Cardiac septum (tissue), 1 donor: ENCODE data around the gene GAL3ST2. TPM values are rescaled to one million over a fixed set of nuclear protein-coding genes. Genes with fewer than 3 reads are reported as not detected.

Source experiments
- DNase-seq: peaks from one replicate; pipeline ENCODE4 v3.0.0-alpha.2; 2020; ENCODE audit warnings: low spot score
- intact Hi-C: fragments of 100-400 bp; cut with DNase I; formaldehyde crosslinking; loops from one replicate; pipeline ENCODE4 v1.14.0; 2022
- total RNA-seq: library from RNA; stranded (reverse); fragmentation: NEBNext Ultra II Directional; extraction: Animal tissue kit (Norgen Biotek cat#: 25700); gene quantifications from one replicate; pipeline ENCODE4 v1.2.1, GENCODE V29; 2021
- donor health status: DM: no; HTN: no; CAD: no.

GAL3ST2 gene
- total RNA-seq, 1 donor from 2014 or later: not detected

DNA sequence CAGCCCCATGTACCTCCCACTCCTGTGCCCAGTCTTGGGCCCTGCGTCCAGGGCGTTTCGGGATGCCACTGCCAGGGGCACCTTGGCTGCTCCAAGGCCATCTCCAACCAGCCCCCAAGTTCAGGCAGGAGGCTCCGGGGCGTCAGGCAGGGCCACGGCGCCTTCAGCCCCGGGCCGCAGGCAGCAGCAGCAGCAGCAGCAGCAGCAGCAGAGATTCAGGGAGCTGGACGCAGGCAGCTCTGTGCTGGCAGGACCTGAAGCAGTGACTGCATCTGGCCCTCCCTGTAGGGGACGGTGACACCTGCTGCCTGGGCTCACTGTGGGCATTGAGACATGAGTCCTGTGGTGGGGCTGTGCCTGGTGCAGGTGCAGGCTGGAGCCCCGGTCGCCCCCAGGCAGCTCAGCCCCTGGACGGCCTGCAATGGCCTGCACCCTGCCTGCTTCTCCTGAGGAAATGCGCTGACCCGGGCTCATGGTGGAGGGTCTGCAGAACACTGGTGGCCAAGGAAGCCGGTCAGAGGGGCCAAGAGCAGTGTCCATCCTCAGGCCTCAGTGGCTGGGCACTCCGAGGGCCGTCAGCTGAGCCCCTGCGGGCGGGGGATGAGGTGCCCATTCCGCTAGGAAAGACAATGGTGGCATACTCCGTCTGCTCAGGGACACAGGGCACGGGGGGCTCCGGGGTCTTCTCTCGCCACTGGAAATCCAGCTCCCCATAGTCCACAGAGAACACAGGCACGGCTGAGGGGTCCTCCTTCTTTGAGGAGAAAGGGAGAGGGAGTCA lies 74.1 kb downstream of the GAL3ST2 start:
- DNase-seq: peak; percentile 73
- intact Hi-C loops: no loop called here

DNA sequence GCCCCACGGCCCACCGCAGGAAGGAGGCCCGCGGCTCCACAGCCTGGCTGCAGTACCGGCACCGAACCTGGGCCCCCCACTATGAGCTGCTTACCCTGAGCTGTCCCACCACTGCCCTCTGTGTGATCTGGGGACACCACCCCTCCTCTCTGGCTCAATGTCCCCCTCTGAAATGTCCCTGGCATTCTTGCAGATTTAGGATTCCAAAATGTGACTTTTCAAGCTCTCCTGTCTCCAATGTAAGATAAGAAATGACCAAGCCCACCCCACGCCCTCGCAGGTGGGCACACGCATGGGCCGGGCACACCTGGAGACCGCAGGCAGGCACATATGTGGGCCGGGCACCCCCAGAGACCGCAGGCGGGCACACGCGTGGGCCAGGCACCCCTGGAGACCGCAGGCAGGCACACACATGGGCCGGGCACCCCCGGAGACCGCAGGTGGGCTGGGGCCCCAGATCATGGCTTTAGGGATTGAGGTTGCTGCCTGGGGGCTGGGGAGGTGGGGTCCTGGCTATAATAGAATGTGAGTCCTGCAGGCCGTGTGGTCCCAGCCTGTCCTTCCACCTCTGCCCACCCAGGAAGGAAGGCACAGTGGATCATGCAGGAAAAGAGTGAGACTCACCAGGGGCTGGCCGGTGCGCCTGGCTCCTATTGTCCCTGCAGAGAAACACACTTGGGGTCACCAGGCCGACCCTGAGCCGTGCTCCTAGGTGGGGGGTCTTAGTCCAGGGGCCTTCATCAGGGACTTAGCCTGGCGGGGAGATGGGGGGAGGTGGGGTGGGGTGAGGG lies 74.9 kb downstream of the GAL3ST2 start:
- intact Hi-C loops: no loop called here
- DNase-seq: peak; percentile 35

DNA sequence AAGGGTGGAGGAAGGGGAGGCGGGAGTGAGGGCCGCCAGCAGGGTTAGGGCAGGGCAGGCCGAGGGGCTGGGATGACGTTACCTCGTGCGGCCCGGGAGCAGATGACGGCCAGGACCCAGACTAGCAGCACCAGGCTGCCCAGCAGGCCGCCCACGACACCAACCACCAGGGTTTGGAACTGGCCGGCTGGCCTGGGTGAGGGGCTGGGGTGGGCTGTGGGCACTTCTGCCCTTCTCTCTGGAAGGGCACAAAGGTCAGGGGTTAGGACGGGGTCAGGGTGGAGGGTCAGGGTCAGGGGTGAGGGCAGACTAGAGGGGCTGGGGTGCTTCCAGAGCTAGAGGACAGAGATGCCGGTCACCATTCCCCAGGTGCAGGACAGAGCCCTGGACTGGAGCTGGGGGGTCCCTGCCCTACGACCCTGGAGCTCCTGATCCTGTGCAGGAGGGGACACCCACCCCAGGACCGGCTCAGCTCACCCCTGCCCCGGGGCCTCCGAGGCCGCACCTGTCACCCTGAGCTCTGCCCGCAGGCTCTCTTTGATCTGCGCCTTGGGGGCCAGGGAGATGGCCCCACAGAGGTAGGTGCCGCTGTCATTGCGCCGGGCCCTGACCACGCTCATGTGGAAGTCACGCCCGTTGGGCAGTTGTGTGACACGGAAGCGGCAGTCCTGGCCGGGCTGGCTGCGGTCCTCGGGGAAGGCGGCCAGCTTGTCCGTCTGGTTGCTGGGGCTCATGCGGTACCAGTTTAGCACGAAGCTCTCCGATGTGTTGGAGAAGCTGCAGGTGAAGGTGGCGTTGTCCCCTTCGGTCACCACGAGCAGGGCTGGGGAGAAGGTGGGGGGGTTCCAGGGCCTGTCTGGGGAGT lies 75.7 kb downstream of the GAL3ST2 start:
- intact Hi-C loops: no loop called here
- DNase-seq: peak; percentile 71

DNA sequence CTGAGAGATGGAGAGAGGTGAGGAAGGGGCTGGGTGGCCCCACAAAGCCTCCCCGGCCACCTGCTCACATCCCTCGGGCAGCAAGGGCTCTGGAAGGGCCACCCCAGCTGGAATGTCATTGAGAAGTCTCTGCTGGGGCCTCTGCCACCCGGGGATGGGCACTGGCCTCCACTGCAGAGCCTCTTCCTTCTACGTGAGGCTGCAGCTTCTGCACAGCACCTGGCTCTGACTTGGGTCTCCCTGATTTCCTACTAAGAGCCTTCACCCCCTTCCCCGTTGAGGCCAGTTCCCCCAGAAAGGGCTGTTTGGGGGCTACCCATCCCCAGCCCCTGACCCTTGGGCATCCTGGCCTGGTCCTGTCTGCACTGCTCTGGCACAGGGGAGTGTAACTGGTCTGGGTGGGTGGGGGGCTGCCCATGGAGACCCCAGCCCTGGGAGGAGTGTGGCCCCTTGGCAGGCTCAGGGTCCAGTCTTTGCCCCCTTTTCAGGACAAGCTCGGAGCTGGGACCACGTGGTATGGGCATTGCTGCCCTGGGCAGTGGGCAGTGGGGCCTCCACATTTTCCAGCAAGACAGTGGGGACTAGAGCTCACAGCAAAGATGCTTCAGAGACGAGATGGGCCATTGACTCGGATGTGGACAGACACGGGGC lies 76.5 kb downstream of the GAL3ST2 start:
- intact Hi-C loops: no loop called here
- peak; percentile 60 for DNase-seq

Other genes with a start within 250 kb of the GAL3ST2 start
- 4.5 TPM for gene BOK, start 218.1 kb upstream of the GAL3ST2 start, total RNA-seq
- 73.2 TPM for gene THAP4, start 139.7 kb upstream of the GAL3ST2 start, total RNA-seq
- 46.4 TPM for gene ATG4B, start 139.1 kb upstream of the GAL3ST2 start, total RNA-seq
- gene DTYMK, start 90.0 kb upstream of the GAL3ST2 start, total RNA-seq: 10.5 TPM
- gene ING5, start 74.8 kb upstream of the GAL3ST2 start, total RNA-seq: 14.9 TPM
- gene D2HGDH, start 42.2 kb upstream of the GAL3ST2 start, total RNA-seq: 15.7 TPM
- not detected for gene NEU4, start 32.4 kb downstream of the GAL3ST2 start, total RNA-seq
- gene PDCD1, start 82.1 kb downstream of the GAL3ST2 start, total RNA-seq: 2.0 TPM
- 0.08 TPM for gene RTP5, start 92.9 kb downstream of the GAL3ST2 start, total RNA-seq